K562 (cell line): ENCODE data around the gene PPP2R2D. TPM values are rescaled to one million over a fixed set of nuclear protein-coding genes. Genes with fewer than 3 reads are reported as not detected.

Experiments used
- ATAC-seq: fragments of 200-7000 bp; cut with Tn5 transposase; 3 replicates; pipeline ENCODE4 v1.9.1; 2020; ENCODE audit warnings: moderate library complexity
- BruUV-seq: library from RNA; stranded (reverse); fragments of 400-500 nt; replicated peaks from 2 replicates; lab custom pipeline; 2021; lab: Mats Ljungman, UMichigan
- CTCF ChIA-PET: fragments of 300-600 bp; formaldehyde crosslinking; extraction: SDS; loops from one replicate; lab custom pipeline; 2021; ENCODE audit warnings: low intra/inter-chr PET ratio; lab: Yijun Ruan, JAX
- POLR2A ChIA-PET: fragments of 300-600, 350-650 bp; sonication (Branson Sonifier 250); formaldehyde crosslinking; extraction: SDS; loops from one replicate; lab custom pipeline; 2021; ENCODE audit warnings: antibody characterized with exemption, inconsistent platforms; lab: Yijun Ruan, JAX
- DNase-seq, 4 experiments: peaks; one replicate each; pipeline versions ENCODE4 v3.0.0 to v3.0.0-alpha.2; 2011 to 2018; ENCODE audit warnings: low spot score in 3 of 4, mixed read lengths in 3 of 4; ENCODE audit errors: extremely low read depth in 1 of 4
- FAIRE-seq: peaks from 2 replicates; lab custom pipeline; 2011; peaks lifted over from hg19 to GRCh38; lab: Jason Lieb, UNC
- H2AFZ ChIP-seq: 2 replicates; pipeline ENCODE4 v1.6.0; 2011; ENCODE audit warnings: low read depth, low read length, control low read depth, inconsistent platforms
- H3K27ac ChIP-seq: fragments of 200-600 bp; 3 replicates; pipeline ENCODE4 v1.8.0; 2011; ENCODE audit warnings: low read depth, mild to moderate bottlenecking, control low read depth, inconsistent platforms, low read length, moderate library complexity, mixed read lengths; ENCODE audit errors: extremely low read depth
- H3K27me3 ChIP-seq, 2 experiments: fragments of 300-600 bp in 1 of 2; 2 replicates in 1 of 2; 3 replicates in 1 of 2; pipeline versions ENCODE4 v1.6.0 to v1.8.0; 2011; ENCODE audit warnings: inconsistent platforms in 2 of 2, low read length in 2 of 2, mild to moderate bottlenecking in 1 of 2, mixed read lengths in 1 of 2, moderate library complexity in 1 of 2; ENCODE audit not compliant: control insufficient read depth in 2 of 2, insufficient read depth in 2 of 2
- H3K36me3 ChIP-seq: fragments of 300-600 bp; 3 replicates; pipeline ENCODE4 v1.8.0; 2011; ENCODE audit warnings: mild to moderate bottlenecking, low read length, inconsistent platforms; ENCODE audit not compliant: control insufficient read depth, insufficient read depth
- H3K4me1 ChIP-seq, 2 experiments: fragments of 200-600 bp in 1 of 2; replicated peaks in 1 of 2; 2 replicates in 1 of 2; 3 replicates in 1 of 2; pipeline versions ENCODE4 v1.5.1 to v1.8.0; 2011; ENCODE audit warnings: inconsistent platforms in 2 of 2, low read length in 2 of 2, mild to moderate bottlenecking in 1 of 2, mixed read lengths in 1 of 2, moderate library complexity in 1 of 2; ENCODE audit not compliant: control insufficient read depth in 2 of 2, insufficient read depth in 2 of 2
- H3K4me2 ChIP-seq: 2 replicates; pipeline ENCODE4 v1.6.1; 2011; ENCODE audit warnings: low read length, control low read depth, inconsistent platforms, mixed read lengths; ENCODE audit not compliant: insufficient read depth
- H3K4me3 ChIP-seq: fragments of 200-600 bp; sonication (generic), shearing (Covaris generic); 2 replicates; pipeline ENCODE4 v1.5.1; 2016; ENCODE audit warnings: control low read depth, inconsistent platforms
- H3K79me2 ChIP-seq: fragments of 200-600 bp; 3 replicates; pipeline ENCODE4 v1.8.0; 2011; ENCODE audit warnings: low read length, inconsistent platforms; ENCODE audit not compliant: control insufficient read depth, insufficient read depth
- H3K9ac ChIP-seq, 2 experiments: 2 replicates each; pipeline versions ENCODE4 v1.6.0 to v1.6.1; 2011; ENCODE audit warnings: low read depth in 2 of 2, low read length in 2 of 2, control low read depth in 1 of 2, inconsistent platforms in 1 of 2, mild to moderate bottlenecking in 1 of 2, mixed read lengths in 1 of 2; ENCODE audit not compliant: insufficient read depth in 1 of 2
- H3K9me1 ChIP-seq: one replicate; pipeline ENCODE4 v1.6.0; 2011; ENCODE audit warnings: inconsistent platforms, mild to moderate bottlenecking, low read length, moderate library complexity; ENCODE audit not compliant: control insufficient read depth, insufficient read depth
- H3K9me3 ChIP-seq: replicated peaks from 2 replicates; pipeline ENCODE4 v1.5.1; 2011; ENCODE audit warnings: low read depth, low read length, inconsistent platforms; ENCODE audit not compliant: control insufficient read depth, insufficient read depth
- H4K20me1 ChIP-seq: replicated peaks from 2 replicates; pipeline ENCODE4 v1.6.1; 2011; ENCODE audit warnings: low read length, inconsistent platforms, mixed read lengths; ENCODE audit not compliant: control insufficient read depth, insufficient read depth
- BDP1 ChIP-seq: IDR thresholded peaks from 3 replicates; pipeline ENCODE4 v1.6.1; 2011; ENCODE audit not compliant: insufficient read length, insufficient read depth
- CBFA2T3 ChIP-seq: fragments of 450-650 bp; IDR thresholded peaks from 2 replicates; pipeline ENCODE4 v1.6.1; 2017
- DPF2 ChIP-seq: fragments of 450-650 bp; IDR thresholded peaks from 2 replicates; pipeline ENCODE4 v1.6.1; 2016
- E2F5 ChIP-seq: sonication (generic); formaldehyde crosslinking; IDR thresholded peaks from 2 replicates; pipeline ENCODE4 v1.8.0; 2022; ENCODE audit warnings: mild to moderate bottlenecking, missing genetic modification reagents
- EGR1 ChIP-seq: fragments of 450-650 bp; conservative IDR thresholded peaks from 2 replicates; pipeline ENCODE4 v1.6.1; 2017; ENCODE audit warnings: mild to moderate bottlenecking
- FOXA3 ChIP-seq, 2 experiments: fragments of 450-650 bp in 1 of 2; sonication (generic) in 1 of 2; formaldehyde crosslinking; IDR thresholded peaks in 1 of 2; conservative IDR thresholded peaks in 1 of 2; 2 replicates each; pipeline versions ENCODE4 v1.4.0 to v1.8.0; 2020 to 2022; ENCODE audit warnings: mild to moderate bottlenecking in 2 of 2, missing genetic modification reagents in 1 of 2
- NFXL1 ChIP-seq: fragments of 450-650 bp; formaldehyde crosslinking; IDR thresholded peaks from 2 replicates; pipeline ENCODE4 v1.4.0; 2021; ENCODE audit warnings: mild to moderate bottlenecking
- PKNOX1 ChIP-seq: fragments of 450-650 bp; IDR thresholded peaks from 2 replicates; pipeline ENCODE4 v1.6.1; 2016
- SRSF9 ChIP-seq: fragments of 200-400 bp; formaldehyde crosslinking; IDR thresholded peaks from 2 replicates; pipeline ENCODE4 v1.6.1; 2017; ENCODE audit warnings: low read depth, low read length, borderline replicate concordance
- ZC3H4 ChIP-seq: sonication (generic); formaldehyde crosslinking; IDR thresholded peaks from 2 replicates; pipeline ENCODE4 v1.9.0; 2021; ENCODE audit warnings: missing genetic modification reagents, borderline replicate concordance
- ZNF282 ChIP-seq: sonication (generic); formaldehyde crosslinking; IDR thresholded peaks from 2 replicates; pipeline ENCODE4 v1.8.1; 2023; ENCODE audit warnings: missing genetic modification reagents
- ZNF431 ChIP-seq: sonication (generic); formaldehyde crosslinking; IDR thresholded peaks from 2 replicates; pipeline ENCODE4 v1.8.0; 2022; ENCODE audit warnings: mild to moderate bottlenecking, missing genetic modification reagents
- ZNF589 ChIP-seq: fragments of 200-800 bp; sonication (Bioruptor generic); IDR thresholded peaks from 2 replicates; pipeline ENCODE4 v1.6.1; 2016; ENCODE audit warnings: low read depth, missing genetic modification characterization, missing compliant biosample characterization
- ZNF695 ChIP-seq: fragments of 450-650 bp; formaldehyde crosslinking; IDR thresholded peaks from 2 replicates; pipeline ENCODE4 v1.4.0; 2020; ENCODE audit warnings: mild to moderate bottlenecking, moderate library complexity
- WGBS: fragments of 100-300 bp; shearing (Covaris generic); methylation state at CpG from one replicate; pipeline ENCODE4 v1.1.6; 2016; ENCODE audit warnings: low coverage, mixed read lengths; ENCODE audit not compliant: insufficient coverage; ENCODE audit errors: missing lambda C conversion rate; 5-methylcytosine and 5-hydroxymethylcytosine counted together
- in situ Hi-C: fragments of 300-500 bp; cut with MboI; formaldehyde crosslinking; loops from 4 replicates; pipeline ENCODE4 v1.15.0; 2018; ENCODE audit warnings: inconsistent platforms, mixed read lengths
- intact Hi-C: fragments of 100-400 bp; cut with micrococcal nuclease; formaldehyde crosslinking; loops from 2 replicates; pipeline ENCODE4 v1.14.2; 2022
- polyA plus RNA-seq, 8 experiments: library from polyadenylated mRNA; depleted of rRNA in 4 of 8; stranded (reverse) in 5 of 8; unstranded in 3 of 8; fragments of >200 nt; fragmentation: Nextera tagmentation in 2 of 8; fragmentation: Illumina TruSeq in 1 of 8; extraction: Ambion mirVana in 2 of 8; extraction: Trizol in 1 of 8; gene quantifications; 2 replicates each; pipeline versions ENCODE4 v1.2.1 to v1.2.3, GENCODE V29; 2011 to 2014; ENCODE audit warnings: inconsistent platforms in 1 of 8, missing spikeins in 1 of 8
- total RNA-seq, 7 experiments: library from RNA; depleted of rRNA in 6 of 7; stranded (reverse); fragments of >200 nt in 6 of 7; fragmentation: Illumina TruSeq in 2 of 7; extraction: Trizol in 2 of 7; gene quantifications; 2 replicates each; pipeline versions ENCODE4 v1.2.1 to v1.2.3, GENCODE V29; 2011 to 2021; ENCODE audit warnings: low replicate concordance in 1 of 7
- TF ChIP-seq, protein P1 (sequence below): sonication (generic); formaldehyde crosslinking; IDR thresholded peaks from 2 replicates; pipeline ENCODE4 v1.8.0; 2022; ENCODE audit warnings: mild to moderate bottlenecking, missing genetic modification reagents

Gene PPP2R2D
- total and polyA plus RNA-seq, 9 of the 15 experiments (the other 6 are each of a cell fraction or from before 2014, with no cell fraction given) = 1.9 to 37.0 (median 26.8) TPM

DNA sequence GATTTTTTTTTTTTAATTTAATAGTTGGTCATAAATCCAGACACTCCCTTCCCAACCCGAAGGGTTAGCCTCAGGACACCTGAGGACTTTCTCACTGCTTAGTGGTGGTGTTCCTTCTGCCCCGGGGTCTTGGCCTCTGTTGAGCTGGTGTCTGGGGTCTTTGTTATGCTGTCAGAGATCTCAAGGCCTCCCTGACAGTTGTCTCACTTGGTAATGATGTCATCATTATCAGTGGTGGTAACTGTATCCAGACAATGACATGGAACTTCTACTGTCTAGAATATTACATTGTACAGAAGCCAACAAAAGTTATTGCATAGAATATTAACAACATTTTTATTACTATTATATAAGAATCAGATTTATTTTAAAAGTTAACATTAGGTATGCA lies 32.9 kb downstream of the PPP2R2D start:
- H3K4me3 ChIP-seq = no peak overlapping the region
- H2AFZ ChIP-seq = no peak overlapping the region
- H3K36me3 ChIP-seq = peaks cover 58% of the 10 kb centered on the region; the same call in 2 of the 3 replicates
- POLR2A ChIA-PET = interaction anchor here (0.7 to 1.2 kb wide), 2 partner anchors 9 to 90 kb away, joined by 3 to 7 read pairs; no protein-coding TSS in a partner anchor
- peak; percentile 63 for FAIRE-seq
- peak; percentile 67 for ATAC-seq
- H3K4me1 ChIP-seq = peaks cover 23 to 36% of the 10 kb centered on the region in 2 experiments; a peak in 4 of 5 replicates
- peak overlapping the region; percentile 53 to 86; a peak in 3 of 4 replicates for H3K9ac ChIP-seq
- CTCF ChIA-PET = no interaction called here
- intact Hi-C loops = loop anchor here (5.0 kb wide), 1 partner anchor 41 kb away; no protein-coding TSS in a partner anchor
- H3K27ac ChIP-seq = peak overlapping the region; percentile 69; the same call in 2 of the 3 replicates
- peak overlapping the region; percentile 49 for H3K4me2 ChIP-seq
- no TSS peak for BruUV-seq
- H3K9me1 ChIP-seq = no peaks in the 10 kb centered on the region
- in situ Hi-C loops = loop anchor here (5.0 kb wide), 1 partner anchor 46 kb away; no protein-coding TSS in a partner anchor
- no peaks in the 10 kb centered on the region; a peak in 1 of 5 replicates for H3K27me3 ChIP-seq
- peaks cover 85% of the 10 kb centered on the region for H3K79me2 ChIP-seq
- no peaks in the 10 kb centered on the region for H3K9me3 ChIP-seq
- WGBS = 20% methylated on average over 2 of the region's 2 CpGs
- peak in 3 of 4 experiments; percentile 18 to 27 (median 18) for DNase-seq
- H4K20me1 ChIP-seq = no peaks in the 10 kb centered on the region; the same call in 1 of the 2 replicates
- no peak for TF ChIP-seq ZNF589 (CRISPR knock-in tag)
- no peak for TF ChIP-seq FOXA3 (CRISPR knock-in tag; conservative IDR thresholded peaks at IDR 0.05 in 1 of 2, IDR thresholded peaks at IDR 0.05 in 1 of 2)
- no peak for TF ChIP-seq NFXL1
- TF ChIP-seq EGR1 = no peak
- TF ChIP-seq BDP1 = no peak
- TF ChIP-seq, protein P1, sequence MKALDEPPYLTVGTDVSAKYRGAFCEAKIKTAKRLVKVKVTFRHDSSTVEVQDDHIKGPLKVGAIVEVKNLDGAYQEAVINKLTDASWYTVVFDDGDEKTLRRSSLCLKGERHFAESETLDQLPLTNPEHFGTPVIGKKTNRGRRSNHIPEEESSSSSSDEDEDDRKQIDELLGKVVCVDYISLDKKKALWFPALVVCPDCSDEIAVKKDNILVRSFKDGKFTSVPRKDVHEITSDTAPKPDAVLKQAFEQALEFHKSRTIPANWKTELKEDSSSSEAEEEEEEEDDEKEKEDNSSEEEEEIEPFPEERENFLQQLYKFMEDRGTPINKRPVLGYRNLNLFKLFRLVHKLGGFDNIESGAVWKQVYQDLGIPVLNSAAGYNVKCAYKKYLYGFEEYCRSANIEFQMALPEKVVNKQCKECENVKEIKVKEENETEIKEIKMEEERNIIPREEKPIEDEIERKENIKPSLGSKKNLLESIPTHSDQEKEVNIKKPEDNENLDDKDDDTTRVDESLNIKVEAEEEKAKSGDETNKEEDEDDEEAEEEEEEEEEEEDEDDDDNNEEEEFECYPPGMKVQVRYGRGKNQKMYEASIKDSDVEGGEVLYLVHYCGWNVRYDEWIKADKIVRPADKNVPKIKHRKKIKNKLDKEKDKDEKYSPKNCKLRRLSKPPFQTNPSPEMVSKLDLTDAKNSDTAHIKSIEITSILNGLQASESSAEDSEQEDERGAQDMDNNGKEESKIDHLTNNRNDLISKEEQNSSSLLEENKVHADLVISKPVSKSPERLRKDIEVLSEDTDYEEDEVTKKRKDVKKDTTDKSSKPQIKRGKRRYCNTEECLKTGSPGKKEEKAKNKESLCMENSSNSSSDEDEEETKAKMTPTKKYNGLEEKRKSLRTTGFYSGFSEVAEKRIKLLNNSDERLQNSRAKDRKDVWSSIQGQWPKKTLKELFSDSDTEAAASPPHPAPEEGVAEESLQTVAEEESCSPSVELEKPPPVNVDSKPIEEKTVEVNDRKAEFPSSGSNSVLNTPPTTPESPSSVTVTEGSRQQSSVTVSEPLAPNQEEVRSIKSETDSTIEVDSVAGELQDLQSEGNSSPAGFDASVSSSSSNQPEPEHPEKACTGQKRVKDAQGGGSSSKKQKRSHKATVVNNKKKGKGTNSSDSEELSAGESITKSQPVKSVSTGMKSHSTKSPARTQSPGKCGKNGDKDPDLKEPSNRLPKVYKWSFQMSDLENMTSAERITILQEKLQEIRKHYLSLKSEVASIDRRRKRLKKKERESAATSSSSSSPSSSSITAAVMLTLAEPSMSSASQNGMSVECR = no peak
- TF ChIP-seq ZNF695 (CRISPR knock-in tag) = no peak
- no peak for TF ChIP-seq ZC3H4 (CRISPR knock-in tag)
- peak; percentile 28; the same call in 1 of the 2 replicates for TF ChIP-seq PKNOX1
- no peak for TF ChIP-seq SRSF9
- TF ChIP-seq DPF2 = 0 out of 2 replicates have a peak, but pooled peaks have one; percentile 17
- TF ChIP-seq ZNF282 (CRISPR knock-in tag) = no peak
- TF ChIP-seq ZNF431 (CRISPR knock-in tag) = no peak
- 0 out of 2 replicates have a peak, but pooled peaks have one; percentile 0 for TF ChIP-seq CBFA2T3
- TF ChIP-seq E2F5 (CRISPR knock-in tag) = no peak
